Mononuclear cell (primary cell): ENCODE results near the gene RAVER1. TPM values are rescaled to one million over a fixed set of nuclear protein-coding genes. Genes with fewer than 3 reads are reported as not detected.
"Not testable (repeated sequence)": the region's sequence is repeated elsewhere in the genome, so short reads cannot be mapped to it uniquely, and the experiment has no call there.

ENCODE experiments used
- H3K27me3 ChIP-seq: 2 replicates; pipeline ENCODE4 v1.6.0; 2011; ENCODE audit warnings: low read length, control low read depth; ENCODE audit not compliant: insufficient read depth
- H3K4me1 ChIP-seq: 2 replicates; pipeline ENCODE4 v1.5.1; 2011; ENCODE audit warnings: mild to moderate bottlenecking, low read length, control low read depth; ENCODE audit not compliant: insufficient read depth
- H3K4me3 ChIP-seq: 2 replicates; pipeline ENCODE4 v1.5.1; 2011; ENCODE audit warnings: mild to moderate bottlenecking, low read length, moderate library complexity
- H3K9me3 ChIP-seq: 2 replicates; pipeline ENCODE4 v1.5.1; 2011; ENCODE audit warnings: low read depth, mild to moderate bottlenecking, control low read depth, low read length
- total RNA-seq: library from RNA; depleted of rRNA; stranded (reverse); fragments of >200 nt; gene quantifications from one replicate; pipeline ENCODE4 v1.2.3, GENCODE V29; 2012

The RAVER1 gene
- total RNA-seq, 1 donor = 9.6 TPM

- H3K9me3 ChIP-seq = no peaks in the 10 kb centered on the region
- peaks cover 84% of the 10 kb centered on the region for H3K27me3 ChIP-seq
Observed at GRCh38 chr19:10291554-10292205, 41.6 kb downstream of the RAVER1 start.

DNA sequence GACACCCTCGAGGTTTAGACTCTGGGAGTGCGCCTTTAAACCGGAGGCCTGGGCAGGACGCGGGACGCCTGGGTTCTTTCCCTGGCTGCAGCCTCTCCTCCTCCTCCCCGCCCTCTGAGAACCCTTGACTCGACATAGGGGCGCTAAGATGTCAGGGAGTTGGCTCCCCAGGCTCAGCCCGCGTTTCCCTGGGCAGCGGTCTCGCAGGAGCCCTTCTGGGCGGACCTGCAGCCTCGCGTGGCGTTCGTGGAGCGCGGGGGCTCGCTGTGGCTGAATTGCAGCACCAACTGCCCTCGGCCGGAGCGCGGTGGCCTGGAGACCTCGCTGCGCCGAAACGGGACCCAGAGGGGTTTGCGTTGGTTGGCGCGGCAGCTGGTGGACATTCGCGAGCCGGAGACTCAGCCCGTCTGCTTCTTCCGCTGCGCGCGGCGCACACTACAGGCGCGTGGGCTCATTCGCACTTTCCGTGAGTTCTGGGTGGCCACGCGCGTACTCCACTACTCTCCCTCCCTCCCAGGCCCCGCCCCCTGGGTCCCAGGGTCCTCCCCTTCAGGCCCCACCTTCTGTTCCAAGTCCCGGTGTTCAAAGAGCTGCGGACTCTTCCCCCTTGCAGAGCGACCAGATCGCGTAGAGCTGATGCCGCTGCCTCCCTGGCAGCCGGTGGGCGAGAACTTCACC, 42.3 kb downstream of the RAVER1 start:
- Histone ChIP-seq H3K4me3 (no peak overlapping the region), H3K9me3 (no peaks in the 10 kb centered on the region), H3K27me3 (peaks cover 82% of the 10 kb centered on the region), H3K4me1 (peaks cover 96% of the 10 kb centered on the region)

More at GRCh38 chr19:10291554-10292205, 41.6 kb downstream of the RAVER1 start:
- Histone ChIP-seq H3K4me1 (peaks cover 93% of the 10 kb centered on the region), H3K4me3 (no peak overlapping the region)

DNA sequence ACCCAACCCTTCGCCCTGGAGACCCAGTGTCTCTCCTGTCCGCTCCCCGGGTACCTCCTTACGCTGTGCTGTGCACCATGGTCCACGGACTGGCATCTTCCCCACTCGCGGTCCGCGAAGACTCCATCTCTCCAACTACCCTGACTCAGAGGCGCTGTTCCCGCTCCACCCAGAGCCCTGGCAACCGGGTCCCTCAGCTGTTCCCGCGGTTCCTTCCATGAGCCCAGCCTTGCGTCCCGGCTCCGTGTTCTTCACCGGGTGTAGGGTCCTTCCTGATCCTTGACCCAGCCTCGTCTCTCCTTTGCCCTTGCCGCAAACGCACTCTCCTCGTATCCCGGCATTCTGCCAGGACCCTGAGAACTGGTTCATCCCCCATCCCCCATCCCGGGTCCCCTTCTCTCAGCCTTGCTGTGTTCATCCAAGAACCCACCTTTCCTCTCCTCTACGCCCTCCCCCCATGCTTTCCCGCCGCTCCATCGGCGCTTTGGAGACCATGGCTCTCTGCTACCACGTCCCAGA, 42.9 kb downstream of the RAVER1 start:
- Histone ChIP-seq H3K4me1 (peaks cover 96% of the 10 kb centered on the region), H3K27me3 (peaks cover 79% of the 10 kb centered on the region), H3K4me3 (no peak overlapping the region), H3K9me3 (no peaks in the 10 kb centered on the region)

- Histone ChIP-seq H3K4me1 (peaks cover 95% of the 10 kb centered on the region), H3K9me3 (no peaks in the 10 kb centered on the region), H3K27me3 (peaks cover 74% of the 10 kb centered on the region), H3K4me3 (no peak within 1 kb of the TSS)
Observed at GRCh38 chr19:10289836-10290356, 43.4 kb downstream of the RAVER1 start, which contains the start of gene ICAM5. Gene ICAM5 (plus strand): TSS chr19:10289952. CDS start chr19:10290044, 92 bp downstream.

DNA sequence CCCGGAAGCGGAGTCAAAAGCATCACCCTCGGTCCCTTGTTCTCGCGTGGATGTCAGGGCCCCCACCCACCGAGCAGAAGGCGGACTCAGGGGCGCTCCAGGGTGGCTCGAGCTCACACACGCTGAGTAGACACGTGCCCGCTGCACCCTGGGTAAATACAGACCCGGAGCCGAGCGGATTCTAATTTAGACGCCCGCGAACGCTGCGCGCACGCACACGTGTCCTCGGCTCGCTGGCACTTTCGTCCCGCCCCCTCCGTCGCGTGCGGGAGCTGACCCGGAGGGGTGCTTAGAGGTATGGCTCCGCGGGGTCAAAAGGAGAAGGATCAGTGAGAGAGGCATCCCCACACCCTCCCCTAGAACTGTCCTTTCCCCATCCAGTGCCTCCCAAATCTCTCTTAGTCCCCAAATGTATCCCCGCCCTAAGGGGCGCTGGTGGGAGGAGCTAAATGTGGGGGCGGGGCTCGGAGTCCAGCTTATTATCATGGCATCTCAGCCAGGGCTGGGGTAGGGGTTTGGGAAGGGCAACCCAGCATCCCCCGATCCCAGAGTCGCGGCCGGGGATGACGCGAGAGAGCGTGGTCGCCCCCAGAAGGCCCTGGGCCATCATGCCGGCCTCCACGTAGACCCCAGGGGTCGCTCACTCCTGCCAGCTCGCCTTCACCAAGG, 44.0 kb downstream of the RAVER1 start:
- no peaks in the 10 kb centered on the region for H3K9me3 ChIP-seq
- H3K4me3 ChIP-seq = no peak overlapping the region
- H3K27me3 ChIP-seq = peaks cover 68% of the 10 kb centered on the region
- peaks cover 89% of the 10 kb centered on the region for H3K4me1 ChIP-seq

DNA sequence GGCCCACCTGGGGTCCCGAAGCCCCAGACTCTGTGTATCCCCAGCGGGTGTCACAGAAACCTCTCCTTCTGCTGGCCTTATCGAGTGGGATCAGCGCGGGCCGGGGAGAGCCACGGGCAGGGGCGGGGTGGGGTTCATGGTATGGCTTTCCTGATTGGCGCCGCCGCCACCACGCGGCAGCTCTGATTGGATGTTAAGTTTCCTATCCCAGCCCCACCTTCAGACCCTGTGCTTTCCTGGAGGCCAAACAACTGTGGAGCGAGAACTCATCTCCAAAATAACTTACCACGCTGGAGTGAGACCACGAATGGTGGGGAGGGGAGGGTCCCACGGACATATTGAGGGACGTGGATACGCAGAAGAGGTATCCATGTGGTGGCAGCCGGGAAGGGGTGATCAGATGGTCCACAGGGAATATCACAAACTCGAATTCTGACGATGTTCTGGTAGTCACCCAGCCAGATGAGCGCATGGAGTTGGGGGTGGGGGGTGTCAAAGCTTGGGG, 44.6 kb downstream of the RAVER1 start:
- Histone ChIP-seq H3K4me1 (peaks cover 87% of the 10 kb centered on the region), H3K9me3 (no peaks in the 10 kb centered on the region), H3K27me3 (peaks cover 62% of the 10 kb centered on the region), H3K4me3 (no peak overlapping the region)

DNA sequence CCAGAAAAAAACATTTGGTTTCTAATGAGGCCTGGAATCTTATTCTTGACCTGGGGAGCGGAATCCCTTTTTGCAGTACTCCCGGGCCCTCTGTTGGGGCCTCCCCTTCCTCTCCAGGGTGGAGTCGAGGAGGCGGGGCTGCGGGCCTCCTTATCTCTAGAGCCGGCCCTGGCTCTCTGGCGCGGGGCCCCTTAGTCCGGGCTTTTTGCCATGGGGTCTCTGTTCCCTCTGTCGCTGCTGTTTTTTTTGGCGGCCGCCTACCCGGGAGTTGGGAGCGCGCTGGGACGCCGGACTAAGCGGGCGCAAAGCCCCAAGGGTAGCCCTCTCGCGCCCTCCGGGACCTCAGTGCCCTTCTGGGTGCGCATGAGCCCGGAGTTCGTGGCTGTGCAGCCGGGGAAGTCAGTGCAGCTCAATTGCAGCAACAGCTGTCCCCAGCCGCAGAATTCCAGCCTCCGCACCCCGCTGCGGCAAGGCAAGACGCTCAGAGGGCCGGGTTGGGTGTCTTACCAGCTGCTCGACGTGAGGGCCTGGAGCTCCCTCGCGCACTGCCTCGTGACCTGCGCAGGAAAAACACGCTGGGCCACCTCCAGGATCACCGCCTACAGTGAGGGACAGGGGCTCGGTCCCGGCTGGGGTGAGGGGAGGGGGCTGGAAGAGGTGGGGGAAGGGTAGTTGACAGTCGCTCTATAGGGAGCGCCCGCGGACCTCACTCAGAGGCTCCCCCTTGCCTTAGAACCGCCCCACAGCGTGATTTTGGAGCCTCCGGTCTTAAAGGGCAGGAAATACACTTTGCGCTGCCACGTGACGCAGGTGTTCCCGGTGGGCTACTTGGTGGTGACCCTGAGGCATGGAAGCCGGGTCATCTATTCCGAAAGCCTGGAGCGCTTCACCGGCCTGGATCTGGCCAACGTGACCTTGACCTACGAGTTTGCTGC, 46.3 kb downstream of the RAVER1 start, which contains the start of gene ICAM4:
ICAM4 (plus strand) TSS at position 153 of the 935 bp plus-strand sequence; CDS start at position 211, 58 bp downstream.
- Histone ChIP-seq H3K4me1 (peaks cover 71% of the 10 kb centered on the region), H3K9me3 (no peaks in the 10 kb centered on the region), H3K27me3 (peaks cover 46% of the 10 kb centered on the region), H3K4me3 (no peak within 1 kb of the TSS)

DNA sequence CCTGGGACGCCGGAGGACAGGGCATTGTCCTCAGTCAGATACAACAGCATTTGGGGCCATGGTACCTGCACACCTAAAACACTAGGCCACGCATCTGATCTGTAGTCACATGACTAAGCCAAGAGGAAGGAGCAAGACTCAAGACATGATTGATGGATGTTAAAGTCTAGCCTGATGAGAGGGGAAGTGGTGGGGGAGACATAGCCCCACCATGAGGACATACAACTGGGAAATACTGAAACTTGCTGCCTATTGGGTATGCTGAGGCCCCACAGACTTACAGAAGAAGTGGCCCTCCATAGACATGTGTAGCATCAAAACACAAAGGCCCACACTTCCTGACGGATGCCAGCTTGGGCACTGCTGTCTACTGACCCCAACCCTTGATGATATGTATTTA, 47.9 kb downstream of the RAVER1 start:
- H3K9me3 ChIP-seq = no peaks in the 10 kb centered on the region
- H3K27me3 ChIP-seq = peaks cover 29% of the 10 kb centered on the region
- H3K4me3 ChIP-seq = no peak overlapping the region
- peaks cover 54% of the 10 kb centered on the region for H3K4me1 ChIP-seq

DNA sequence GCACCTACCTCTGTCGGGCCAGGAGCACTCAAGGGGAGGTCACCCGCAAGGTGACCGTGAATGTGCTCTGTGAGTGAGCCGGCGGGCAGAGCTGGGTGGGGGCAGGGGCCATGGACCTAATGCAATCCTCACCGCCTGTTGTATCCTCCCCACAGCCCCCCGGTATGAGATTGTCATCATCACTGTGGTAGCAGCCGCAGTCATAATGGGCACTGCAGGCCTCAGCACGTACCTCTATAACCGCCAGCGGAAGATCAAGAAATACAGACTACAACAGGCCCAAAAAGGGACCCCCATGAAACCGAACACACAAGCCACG, 48.4 kb downstream of the RAVER1 start:
- no peak overlapping the region for H3K4me3 ChIP-seq
- no peaks in the 10 kb centered on the region for H3K9me3 ChIP-seq
- H3K4me1 ChIP-seq = peaks cover 49% of the 10 kb centered on the region
- peaks cover 25% of the 10 kb centered on the region for H3K27me3 ChIP-seq

- H3K27me3 ChIP-seq = peaks cover 20% of the 10 kb centered on the region
- H3K4me1 ChIP-seq = peaks cover 49% of the 10 kb centered on the region
- no peaks in the 10 kb centered on the region for H3K9me3 ChIP-seq
- H3K4me3 ChIP-seq = no peak overlapping the region
Observed at GRCh38 chr19:10284065-10284959, 49.0 kb downstream of the RAVER1 start.

GRCh38 chr19:10283301-10284064, 49.8 kb downstream of the RAVER1 start:
- H3K27me3 ChIP-seq = peaks cover 11% of the 10 kb centered on the region
- no peak overlapping the region for H3K4me3 ChIP-seq
- H3K4me1 ChIP-seq = peaks cover 42% of the 10 kb centered on the region
- no peaks in the 10 kb centered on the region for H3K9me3 ChIP-seq

- H3K4me1 ChIP-seq = peaks cover 27% of the 10 kb centered on the region
- not testable (repeated sequence) for H3K27me3 ChIP-seq, H3K4me3 ChIP-seq, H3K9me3 ChIP-seq
Observed at GRCh38 chr19:10282043-10282442, 51.3 kb downstream of the RAVER1 start.
